ENCODE data around the gene ARHGAP26.

DNA sequence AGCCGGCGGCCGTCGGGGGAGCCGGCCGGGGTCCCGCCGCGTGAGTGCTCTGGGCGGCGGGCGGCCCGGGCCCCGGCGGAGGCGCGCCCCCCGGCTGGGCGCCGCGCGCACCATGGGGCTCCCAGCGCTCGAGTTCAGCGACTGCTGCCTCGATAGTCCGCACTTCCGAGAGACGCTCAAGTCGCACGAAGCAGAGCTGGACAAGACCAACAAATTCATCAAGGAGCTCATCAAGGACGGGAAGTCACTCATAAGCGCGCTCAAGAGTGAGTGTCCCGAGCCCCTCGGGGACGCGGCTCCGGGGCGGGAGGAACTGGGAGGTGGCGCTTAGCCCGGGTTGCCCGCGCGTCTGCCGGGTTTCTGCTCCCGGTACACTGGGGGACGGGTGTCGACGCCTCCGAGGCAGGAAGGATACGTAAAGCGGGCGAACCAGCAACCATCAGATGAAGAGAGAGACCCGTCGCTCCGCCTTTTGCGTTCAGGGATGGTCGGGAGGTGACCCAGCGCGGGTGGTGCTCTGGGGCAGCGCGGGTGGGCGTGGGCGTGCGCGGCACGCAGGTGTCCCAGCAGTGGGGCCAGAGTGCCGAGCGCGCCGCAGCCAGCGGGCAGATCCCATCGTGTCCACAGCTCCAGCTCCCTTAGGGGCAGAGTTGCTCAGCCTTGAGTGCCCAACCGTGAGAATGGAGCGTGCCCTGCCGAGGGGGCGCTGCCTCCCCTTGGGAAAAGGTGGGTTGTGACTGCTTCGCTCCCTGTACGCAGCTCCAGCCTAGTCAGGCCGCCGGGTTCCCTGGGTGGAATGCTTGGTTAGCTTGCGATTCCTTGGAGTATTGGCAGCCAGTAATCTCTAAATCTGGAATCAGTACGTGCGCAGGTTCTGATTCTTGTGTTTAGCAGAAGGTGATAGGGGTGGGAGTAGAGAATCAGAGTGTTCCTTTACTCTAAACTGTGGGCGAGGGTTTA lies 753 bp downstream of the ARHGAP26 start:
- TF ChIP-seq, protein P1, sequence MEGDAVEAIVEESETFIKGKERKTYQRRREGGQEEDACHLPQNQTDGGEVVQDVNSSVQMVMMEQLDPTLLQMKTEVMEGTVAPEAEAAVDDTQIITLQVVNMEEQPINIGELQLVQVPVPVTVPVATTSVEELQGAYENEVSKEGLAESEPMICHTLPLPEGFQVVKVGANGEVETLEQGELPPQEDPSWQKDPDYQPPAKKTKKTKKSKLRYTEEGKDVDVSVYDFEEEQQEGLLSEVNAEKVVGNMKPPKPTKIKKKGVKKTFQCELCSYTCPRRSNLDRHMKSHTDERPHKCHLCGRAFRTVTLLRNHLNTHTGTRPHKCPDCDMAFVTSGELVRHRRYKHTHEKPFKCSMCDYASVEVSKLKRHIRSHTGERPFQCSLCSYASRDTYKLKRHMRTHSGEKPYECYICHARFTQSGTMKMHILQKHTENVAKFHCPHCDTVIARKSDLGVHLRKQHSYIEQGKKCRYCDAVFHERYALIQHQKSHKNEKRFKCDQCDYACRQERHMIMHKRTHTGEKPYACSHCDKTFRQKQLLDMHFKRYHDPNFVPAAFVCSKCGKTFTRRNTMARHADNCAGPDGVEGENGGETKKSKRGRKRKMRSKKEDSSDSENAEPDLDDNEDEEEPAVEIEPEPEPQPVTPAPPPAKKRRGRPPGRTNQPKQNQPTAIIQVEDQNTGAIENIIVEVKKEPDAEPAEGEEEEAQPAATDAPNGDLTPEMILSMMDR (IDR thresholded peaks at IDR 0.05): no peak
- TF ChIP-seq EP300 (IDR thresholded peaks at IDR 0.05): no peak
